Endometrium (tissue), 2 donors: Measurements from ENCODE around the gene TMEM134.

Experiments used
- FAIRE-seq: peaks from 2 replicates; lab custom pipeline; 2012; peaks lifted over from hg19 to GRCh38; lab: Jason Lieb, UNC
- donor health status: control.
- donor health status: control.

TMEM134 gene

DNA sequence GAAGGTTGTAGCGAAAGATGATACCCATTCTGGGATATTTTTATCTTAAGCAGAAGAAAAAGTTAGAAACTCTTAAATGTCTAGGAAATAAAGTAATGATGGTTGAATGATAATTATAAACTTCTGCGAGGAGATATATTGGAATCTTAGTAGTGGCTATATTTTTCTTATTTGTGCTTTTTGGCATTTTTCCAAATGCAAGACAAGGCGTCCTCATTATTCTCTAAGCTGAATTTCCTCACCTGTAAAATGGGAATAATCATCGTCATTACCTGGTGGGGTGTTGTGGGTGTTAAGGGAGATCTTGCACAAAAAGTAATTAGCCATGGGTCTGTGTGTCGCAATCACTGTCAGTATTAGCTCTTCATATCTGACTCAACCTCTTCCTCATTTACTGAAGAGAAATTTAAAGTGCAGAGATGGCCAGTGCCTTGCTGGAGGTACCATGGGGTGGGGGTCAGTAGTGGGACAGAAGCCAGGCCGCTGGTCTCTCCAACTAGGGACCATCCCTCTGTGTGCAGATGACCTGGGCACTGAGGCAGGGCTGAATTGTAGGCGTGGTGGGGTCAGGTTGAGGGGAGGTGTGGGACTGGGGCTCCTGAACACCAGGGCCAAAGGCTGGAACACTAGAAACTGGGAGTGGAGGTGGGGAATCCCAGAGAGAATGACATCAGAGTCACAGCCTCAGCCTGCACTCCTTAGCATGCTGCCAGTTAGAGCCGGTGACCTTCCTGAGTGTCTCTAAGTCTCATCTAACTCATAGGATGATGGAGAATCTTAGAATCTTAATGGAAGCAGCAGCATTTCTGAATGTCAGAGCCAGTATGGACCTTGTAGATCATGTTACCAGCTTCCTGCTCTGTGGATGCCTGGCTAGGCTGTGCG, 32.0 kb upstream of the TMEM134 start:
- no peak for FAIRE-seq

DNA sequence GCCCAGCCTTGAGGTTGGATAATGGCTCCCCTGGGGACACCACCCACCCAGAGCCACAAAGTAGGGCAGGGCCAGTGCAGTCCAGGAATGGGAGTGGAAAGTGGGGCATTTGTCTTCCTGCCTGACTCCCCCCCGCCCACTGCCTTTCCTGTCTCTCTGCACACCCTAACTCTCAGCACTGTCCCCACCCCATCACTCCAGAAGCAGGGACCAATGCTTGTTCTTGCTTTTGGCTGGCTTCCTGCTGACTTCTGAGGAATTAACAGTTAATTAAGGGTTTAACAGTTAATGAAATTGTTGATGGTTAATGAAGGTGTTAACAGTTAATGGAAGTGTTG, 31.4 kb upstream of the TMEM134 start:
- FAIRE-seq: no peak

DNA sequence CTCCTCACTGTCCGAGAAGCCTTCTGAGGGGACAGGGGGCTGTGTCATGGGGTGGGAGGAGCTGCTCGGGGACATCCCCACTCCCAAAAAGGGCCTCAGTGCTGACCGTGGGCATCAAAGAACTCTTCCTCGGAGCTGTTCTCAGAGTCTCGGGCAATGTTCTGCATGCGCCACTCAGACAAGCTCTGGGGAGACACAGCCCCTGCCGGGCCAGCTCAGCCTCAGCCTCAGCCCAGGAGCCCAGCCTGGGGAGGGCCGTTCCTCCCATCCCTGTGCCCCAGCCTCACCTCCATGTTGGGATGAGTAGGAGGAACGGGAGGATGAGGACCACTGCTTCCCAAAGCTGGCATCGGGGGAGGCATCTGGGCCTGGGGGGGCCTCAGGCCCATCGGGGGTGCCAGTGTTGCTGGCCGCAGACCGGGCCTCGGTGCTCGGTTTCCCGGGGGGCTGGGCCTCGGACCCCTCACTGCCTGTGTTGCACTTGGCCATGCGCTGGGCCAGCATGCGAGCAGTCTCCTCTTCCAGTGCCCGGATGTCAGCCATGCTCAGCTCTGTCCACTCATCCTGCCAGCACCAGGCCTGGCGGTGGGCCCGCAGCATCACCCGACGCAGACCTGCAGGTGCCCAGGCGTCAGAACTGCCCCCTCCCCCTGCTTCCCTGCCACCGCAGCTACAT, 30.9 kb upstream of the TMEM134 start:
- FAIRE-seq: no peak

DNA sequence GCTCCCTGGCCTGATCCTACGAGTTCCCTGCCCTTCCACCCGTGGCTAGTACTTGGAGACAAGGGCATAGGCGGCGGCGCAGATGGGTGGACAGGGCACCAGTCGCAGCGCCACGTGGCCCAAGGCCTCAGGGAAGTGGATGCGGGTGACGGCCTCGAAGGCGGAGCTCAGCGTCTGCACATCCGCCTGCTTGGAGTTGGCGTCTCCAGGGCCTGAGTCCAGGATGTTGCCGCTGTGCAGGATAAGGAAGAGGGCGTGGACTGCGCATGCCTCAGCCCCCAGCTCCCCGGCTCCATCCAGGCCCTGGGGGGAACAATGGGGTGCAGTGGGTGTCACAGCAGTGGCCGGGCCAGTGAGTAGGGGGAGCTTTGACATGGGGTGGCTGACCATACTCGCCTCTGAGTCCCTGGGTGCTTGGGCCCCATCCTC, 29.5 kb upstream of the TMEM134 start:
- no peak for FAIRE-seq

DNA sequence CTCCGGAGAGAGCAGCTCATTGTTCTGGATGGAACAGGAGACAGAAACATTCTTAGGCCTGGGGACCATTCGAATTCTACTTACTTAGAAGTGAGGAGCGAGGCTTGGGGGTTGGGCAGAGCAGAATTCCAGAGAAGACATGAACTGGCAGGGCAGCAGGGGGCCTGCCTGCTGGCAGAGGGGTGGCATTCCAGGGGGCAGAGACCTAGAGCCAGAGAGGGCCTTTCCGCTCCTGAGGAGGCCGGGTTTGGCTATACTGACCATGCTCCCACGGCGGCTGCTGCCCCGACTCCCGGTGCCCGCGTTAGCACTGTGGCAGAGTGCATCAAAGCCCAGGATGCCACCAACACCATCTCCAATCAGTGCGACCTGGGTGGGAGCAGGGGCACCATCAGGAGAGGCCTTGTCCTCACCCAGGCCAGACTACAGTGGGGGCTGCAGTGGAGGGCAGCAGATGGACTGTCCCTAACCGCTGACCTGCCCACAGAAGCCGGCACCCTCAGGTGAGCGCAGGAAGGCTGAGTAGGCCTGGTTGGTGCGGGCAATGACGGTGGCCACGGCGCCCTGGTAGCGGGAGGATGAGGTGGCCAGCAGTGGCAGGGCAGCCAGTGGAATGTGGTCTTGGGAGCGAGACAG, 28.7 kb upstream of the TMEM134 start:
- no peak for FAIRE-seq

DNA sequence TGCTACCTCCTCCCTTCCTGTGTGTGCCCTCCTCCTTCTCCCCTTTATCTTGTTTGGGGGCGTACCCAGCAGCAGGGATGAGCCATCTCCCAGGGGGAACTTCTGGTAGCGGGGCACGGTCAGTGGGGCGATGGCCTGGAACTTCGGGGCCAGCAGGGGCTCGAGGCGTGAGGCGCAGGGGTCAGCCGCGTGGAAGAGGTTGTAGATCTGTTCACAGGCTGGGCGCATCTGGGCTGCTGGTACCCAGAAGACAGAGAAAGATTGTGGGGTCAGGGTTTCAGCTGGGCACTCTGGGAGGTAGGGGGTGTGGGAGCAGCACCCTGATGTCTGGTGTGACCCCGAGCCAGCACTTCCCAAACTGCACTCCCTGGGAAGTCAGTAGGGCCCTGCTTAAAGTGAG, 27.1 kb upstream of the TMEM134 start:
- FAIRE-seq: no peak

DNA sequence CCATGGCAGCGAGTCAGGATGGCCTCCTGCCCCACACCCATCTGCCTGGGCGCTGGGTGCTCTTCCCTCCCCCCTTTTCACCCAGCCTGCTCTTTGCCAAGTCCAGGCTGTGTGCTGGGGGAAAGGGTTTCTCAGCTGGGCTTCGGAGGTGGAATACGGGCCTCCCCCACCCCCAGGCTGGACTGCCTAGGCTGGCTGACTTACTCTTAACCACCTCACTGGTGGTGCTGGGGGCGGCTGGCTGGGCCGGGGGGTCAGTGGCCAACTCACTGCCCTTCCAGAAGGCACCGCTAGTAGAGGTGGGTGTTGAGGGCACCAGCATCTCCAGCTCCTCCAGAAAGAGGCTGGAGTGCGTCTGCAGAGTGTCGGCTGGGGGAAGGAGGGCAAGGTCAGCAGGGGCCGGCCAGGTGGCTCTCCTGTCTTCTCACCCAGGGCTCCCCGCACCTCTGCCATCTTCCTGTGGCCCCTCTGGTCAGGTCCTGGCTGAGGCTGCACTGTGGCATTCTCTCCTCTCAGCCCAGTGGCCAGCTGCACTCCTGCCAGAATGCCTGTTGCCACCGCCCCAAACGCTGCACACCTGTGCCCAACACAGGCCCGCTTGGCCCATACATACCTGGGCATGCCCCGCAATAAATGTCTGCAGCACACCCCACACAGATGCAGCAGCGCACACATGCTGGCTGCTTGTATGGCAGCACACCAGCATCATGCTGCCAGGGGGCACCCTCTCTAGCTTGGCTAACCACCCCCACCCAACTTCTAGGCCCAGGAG, 26.4 kb upstream of the TMEM134 start:
- no peak for FAIRE-seq

DNA sequence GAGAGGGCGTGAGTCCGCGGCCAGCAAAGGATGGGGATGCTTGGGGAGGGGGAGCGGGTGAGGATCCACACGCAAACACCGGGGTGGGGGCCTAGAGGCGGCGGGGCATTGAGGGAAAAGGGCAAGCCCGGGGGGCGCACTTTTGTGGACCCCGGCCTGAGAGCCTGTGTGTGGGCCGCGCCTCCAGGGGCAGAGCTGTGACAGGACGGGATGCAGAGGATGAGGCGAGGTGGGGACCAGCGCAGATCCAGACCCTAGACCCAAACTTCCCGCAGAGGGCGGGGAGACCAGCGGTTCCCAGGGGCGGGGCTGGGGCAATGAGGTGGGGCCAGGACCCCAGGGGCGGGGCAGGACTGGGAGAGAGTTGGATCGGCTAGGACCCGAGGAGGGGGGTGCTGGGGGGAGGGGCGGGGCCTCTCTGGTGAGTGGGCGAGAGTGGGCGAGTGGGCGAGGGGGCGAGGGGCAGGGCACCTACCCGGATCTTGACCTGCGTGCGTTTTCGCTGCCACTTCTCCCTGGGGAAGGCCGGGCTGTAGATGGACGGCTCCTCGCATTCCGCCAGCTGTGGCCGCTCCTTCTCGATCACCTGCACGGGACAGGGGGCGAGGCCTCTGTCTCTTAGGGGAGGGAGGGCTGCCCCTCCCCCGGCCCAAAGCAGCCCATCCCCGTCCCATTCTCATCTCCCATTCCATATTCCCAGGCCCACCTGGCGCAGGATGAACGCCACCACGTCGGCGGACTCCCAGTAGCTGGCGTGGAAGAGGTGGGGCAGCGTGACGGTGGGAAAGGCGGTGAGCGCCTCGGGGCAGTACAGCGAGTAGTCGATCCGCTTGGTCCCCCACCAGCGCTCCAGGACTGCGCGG, 25.6 kb upstream of the TMEM134 start:
- no peak for FAIRE-seq

DNA sequence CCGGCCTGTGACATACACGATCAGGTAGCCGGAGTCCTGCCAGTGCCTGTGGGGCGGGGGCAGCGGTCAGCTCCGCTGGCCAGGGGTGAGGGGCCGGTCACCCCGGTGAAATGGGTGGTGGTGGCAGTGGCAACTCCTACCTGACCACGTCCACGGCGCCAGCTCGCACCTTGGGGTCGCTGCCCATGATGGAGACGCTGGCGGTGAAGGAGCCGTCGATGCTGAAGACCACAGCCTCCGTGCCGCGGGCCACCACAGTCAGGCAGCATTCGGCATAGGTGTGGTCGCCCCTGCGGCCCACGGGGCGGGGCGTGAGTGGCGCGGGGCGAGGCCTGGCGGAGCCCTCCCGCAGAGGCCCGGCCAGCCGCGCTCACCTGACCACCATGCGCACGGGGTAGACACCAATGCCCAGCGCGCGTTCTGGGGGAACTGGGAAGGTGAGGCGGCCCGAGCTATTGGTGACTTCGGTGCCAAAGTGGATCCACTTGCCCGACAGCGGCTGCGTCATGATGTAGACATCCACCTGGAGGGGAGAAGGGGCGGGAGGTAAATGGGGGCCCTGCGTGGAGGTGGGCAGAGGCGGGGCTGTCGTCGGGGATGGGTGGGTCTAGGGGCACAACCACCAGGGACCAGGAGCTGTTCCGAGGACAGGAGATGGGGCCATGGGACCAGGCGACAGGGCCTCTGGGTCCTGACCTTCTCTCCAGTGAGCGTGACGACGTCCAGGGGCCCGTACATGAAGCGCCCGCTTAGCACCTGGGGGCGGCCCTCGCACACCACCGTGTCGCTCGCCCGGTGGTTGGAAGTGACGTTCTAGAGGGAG, 24.7 kb upstream of the TMEM134 start:
- FAIRE-seq: no peak

DNA sequence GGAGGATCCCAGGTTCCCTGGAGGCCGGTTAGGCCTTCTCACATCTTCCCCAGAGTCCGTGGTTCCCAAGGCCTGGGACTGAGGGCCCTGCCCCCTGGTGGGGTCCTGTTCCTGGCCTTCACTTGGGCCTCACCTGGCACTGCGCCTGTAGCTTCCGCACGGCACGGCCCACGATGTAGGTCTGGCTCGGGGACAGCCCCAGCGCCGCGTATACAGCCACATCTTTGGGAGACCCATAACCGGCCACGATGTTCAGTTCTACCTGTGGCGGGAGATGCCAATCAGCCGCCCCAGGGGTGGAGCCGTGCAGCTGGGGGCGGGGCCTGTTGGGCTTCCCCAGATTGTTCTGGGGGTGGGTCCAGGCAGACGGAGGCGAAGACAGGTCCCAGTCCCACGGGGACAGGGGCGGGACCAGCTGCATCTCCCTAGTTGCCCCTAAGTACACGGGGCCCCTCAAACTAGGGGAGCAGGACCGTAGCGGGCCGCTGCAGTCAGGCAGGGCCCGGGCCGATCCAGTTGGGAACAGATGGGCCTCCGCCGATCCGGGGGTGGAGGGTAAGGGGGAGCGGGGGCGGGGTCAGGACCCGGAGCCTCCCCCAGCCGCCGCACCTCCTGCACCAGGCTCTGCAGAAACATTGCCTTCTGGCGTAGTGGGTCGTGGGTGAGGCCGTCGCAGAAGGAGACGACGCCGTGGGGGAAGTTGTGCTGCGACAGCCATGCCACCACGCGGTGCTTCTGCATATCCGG, 23.9 kb upstream of the TMEM134 start:
- no peak for FAIRE-seq

DNA sequence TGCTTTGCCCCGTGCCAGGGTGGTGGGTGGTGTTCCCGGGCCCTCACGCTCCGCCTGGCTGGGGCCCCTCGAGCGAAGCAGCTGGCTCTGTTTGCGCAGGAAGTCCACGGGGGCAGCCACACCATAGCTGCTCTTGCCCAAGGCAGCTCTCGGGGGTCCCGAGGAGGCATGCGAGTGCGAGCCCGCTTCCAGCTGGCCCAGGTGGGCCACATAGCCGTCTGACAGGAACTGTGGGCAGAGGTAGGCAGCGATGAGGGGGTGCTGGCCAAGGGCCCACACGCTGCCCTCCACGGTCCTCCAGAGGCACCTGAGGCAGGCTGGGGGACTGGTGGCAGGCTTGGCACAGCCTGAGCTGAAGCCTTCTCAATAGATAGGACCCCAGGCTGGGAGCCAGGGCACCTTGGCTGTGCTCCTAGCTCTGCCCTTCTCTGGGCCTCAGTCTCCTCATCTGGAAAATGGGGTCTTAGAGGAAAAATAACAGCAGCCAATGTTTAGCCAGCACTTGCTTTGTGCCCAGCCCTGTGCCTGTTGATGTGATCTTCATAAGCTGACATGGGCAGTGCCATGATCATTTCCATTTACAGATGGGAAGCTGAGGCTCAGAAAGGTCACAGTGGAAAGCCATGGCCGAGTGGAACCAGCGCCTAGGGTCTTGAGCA, 23.1 kb upstream of the TMEM134 start:
- FAIRE-seq: no peak

DNA sequence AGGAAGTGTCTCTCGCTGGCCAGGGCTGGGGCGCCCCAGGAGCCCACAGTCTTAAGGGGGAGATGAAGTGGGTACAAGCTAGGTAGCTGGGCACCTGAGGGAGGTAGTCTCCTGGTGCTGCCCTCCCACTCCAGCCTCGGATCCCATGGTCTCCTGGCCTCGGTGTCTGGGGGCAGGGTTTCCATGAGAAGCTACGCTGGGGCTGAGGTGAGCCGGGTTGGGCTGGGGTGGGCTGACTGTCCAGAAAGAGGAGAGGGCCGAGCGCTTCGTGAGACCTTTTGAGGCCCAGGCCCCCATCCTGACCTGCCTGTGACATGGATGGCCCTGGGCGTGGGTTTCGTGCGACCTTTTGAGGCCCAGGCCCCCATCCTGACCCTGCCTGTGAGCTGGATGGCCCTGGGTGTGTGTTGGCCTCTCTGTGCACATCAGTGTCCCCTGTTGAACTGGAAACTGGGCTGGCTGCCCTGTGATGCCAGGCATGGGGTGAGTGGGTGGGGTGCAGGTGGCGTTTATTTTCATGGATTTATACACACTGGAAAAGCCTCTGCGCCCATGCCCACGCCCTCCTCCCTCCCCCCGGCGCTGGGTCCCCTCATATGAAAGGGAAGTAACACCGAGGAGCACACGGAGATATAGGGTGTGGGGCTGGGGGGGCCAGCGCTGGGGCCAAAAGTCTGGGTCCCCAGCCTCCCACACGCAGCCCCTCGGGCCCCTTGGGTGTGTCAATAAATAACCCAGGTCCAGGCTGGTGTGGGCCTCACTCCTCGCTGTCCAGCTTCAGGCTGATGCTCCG, 22.4 kb upstream of the TMEM134 start:
- FAIRE-seq: no peak

DNA sequence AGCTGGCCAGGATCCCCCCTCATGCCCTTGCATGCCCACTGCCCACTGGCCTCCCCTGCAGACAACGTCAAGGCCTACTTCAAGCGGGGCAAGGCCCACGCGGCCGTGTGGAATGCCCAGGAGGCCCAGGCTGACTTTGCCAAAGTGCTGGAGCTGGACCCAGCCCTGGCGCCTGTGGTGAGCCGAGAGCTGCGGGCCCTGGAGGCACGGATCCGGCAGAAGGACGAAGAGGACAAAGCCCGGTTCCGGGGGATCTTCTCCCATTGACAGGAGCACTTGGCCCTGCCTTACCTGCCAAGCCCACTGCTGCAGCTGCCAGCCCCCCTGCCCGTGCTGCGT, 21.6 kb upstream of the TMEM134 start:
- FAIRE-seq: no peak

DNA sequence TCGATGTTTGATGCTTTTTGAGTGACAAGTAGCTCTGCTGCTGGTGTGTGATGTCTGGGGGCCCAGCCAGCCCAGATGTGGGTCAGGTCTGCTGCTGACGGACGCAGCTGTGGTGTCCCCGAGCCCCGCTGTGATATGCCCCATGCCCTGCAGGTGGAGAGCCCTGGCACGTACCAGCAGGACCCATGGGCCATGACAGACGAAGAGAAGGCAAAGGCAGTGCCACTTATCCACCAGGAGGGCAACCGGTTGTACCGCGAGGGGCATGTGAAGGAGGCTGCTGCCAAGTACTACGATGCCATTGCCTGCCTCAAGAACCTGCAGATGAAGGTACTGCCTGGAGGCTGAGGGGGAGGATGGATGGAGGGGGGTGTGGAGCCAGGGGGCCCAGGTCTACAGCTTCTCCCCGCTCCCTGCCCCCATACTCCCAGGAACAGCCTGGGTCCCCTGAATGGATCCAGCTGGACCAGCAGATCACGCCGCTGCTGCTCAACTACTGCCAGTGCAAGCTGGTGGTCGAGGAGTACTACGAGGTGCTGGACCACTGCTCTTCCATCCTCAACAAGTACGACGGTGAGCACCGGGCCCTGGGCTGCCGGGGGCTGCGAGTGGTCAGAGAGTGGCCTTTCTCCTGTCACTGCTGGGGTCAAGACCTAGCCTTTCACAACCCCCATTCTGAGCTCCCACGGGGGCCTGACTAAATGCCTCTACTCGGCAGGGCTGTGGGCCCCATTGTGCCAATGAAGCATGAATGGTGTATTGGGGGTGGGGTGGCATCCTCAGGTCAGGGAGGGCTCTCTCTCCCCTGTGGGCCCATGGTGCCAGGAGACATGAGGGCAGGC, 21.1 kb upstream of the TMEM134 start:
- FAIRE-seq: no peak

DNA sequence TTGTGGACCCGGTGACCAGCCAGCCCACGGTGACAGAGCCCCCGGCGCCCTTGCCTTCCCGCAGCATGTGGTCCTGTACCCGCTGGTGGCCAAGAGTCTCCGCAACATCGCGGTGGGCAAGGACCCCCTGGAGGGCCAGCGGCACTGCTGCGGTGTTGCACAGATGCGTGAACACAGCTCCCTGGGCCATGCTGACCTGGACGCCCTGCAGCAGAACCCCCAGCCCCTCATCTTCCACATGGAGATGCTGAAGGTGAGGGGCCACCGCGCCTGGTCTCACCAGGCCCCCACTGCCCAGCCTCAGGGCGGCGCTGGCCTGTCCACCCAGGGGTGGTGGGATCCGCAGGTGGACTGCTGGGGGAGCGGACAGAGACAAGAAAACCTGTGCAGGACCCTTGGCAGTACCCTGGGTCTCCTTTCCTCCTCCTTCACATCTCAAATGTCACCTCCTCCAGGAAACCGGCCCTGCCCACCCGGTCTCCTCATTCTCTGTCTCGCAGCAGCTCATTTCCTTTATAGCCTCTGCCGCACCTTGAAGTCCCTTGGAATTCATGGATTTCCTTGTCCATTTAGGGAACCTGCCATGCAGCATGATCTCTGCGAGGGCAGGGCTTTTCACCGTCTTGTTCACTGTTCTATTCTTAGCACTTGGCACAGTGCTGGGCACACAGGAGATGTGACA, 20.3 kb upstream of the TMEM134 start:
- FAIRE-seq: no peak

DNA sequence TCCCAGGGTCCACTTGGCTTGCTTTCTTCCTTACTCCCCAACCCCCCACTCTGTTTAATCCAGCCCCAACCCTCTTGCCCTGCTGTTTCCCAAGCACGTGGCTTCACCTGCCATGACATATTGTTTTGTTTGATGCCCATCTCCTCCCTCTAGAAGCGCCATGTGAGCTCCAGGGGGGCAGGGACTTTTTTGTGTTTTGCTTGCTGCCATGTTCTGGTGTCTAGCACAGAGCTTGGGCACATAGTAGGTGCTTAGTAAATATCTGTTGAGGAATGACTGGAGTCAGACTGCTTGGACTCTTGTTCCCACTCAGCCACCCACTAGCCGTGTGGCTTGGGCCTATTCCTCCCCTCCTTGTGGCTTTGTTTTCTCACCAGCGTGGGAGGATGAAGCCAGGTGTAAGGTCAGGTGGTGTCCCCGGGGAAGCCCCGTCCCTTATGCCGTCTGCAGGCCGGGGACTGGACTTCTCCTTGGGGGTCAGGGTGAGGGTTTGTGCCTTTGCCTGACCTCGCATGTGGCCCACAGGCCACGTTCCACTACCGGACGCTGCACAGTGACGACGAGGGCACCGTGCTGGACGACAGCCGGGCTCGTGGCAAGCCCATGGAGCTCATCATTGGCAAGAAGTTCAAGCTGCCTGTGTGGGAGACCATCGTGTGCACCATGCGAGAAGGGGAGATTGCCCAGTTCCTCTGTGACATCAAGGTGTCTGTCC, 17.6 kb upstream of the TMEM134 start:
- FAIRE-seq: no peak
